A549 treated with Hydrocortisone at 1 μM for 4 hours (cell line): Measurements from ENCODE around the gene SPAM1. TPM values are rescaled to one million over a fixed set of nuclear protein-coding genes. Genes with fewer than 3 reads are reported as not detected.

Source experiments
- total RNA-seq: library from RNA; stranded (reverse); fragments of 200-300 nt; extraction: Qiagen RNA extraction; gene quantifications from 5 replicates; pipeline ENCODE4 v1.2.3, GENCODE V29; 2022

SPAM1 gene, protein sequence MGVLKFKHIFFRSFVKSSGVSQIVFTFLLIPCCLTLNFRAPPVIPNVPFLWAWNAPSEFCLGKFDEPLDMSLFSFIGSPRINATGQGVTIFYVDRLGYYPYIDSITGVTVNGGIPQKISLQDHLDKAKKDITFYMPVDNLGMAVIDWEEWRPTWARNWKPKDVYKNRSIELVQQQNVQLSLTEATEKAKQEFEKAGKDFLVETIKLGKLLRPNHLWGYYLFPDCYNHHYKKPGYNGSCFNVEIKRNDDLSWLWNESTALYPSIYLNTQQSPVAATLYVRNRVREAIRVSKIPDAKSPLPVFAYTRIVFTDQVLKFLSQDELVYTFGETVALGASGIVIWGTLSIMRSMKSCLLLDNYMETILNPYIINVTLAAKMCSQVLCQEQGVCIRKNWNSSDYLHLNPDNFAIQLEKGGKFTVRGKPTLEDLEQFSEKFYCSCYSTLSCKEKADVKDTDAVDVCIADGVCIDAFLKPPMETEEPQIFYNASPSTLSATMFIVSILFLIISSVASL
- total RNA-seq = not detected in 5 replicates

DNA sequence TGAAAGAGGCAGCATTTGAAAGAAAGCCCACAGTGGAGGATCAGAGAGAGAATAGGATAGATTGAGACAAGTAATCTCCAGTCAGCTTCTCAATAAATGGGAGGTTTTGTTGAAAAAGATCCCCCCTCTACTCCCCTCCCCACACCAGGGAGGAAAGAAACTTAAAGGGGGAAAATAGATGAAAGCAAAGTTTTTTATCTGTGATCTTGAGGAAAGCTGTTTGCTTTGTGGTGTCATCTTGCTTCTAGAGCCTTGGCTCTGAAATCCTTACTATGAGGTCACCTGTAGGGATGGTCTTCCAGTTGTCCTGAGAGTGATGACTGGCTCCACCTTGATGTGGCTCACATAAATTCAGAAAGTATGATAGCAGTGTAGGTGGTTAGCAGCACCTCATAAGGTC, at the start of gene SPAM1:
TSS of gene SPAM1 (plus strand) at position 301 of the 400 bp plus-strand sequence. CDS start 28,330 bp downstream, outside the sequence.

Other genes starting within 250 kb of the SPAM1 start
- gene WASL, start 176.2 kb upstream of the SPAM1 start, total RNA-seq = 18.3 to 25.4 TPM (median 21.1 TPM) in 5 replicates
- gene HYAL4, start 80.1 kb upstream of the SPAM1 start, total RNA-seq = not detected in 5 replicates
- not detected in 5 replicates for gene TMEM229A, start 107.8 kb downstream of the SPAM1 start, total RNA-seq